NCI-H226 (cell line): ENCODE results near the gene RGS3.

ENCODE experiments used
- DNase-seq: peaks from one replicate; pipeline ENCODE4 v3.0.0-alpha.2; 2015

The RGS3 gene

GRCh38 chr9:113608082-113608685 is 144.7 kb downstream of the RGS3 start:
- DNase-seq, result no peak

GRCh38 chr9:113609562-113610318 is 146.2 kb downstream of the RGS3 start:
- no peak for DNase-seq

GRCh38 chr9:113611461-113612215 is 148.1 kb downstream of the RGS3 start:
- no peak for DNase-seq

GRCh38 chr9:113612216-113612747 is 148.8 kb downstream of the RGS3 start:
- no peak for DNase-seq

- DNase-seq, result no peak
Measured at GRCh38 chr9:113612828-113613227, 149.3 kb downstream of the RGS3 start.

- no peak for DNase-seq
Measured at GRCh38 chr9:113613815-113614413, 150.4 kb downstream of the RGS3 start.

GRCh38 chr9:113614843-113615648 is 151.5 kb downstream of the RGS3 start:
- no peak for DNase-seq

GRCh38 chr9:113616116-113616515 is 152.6 kb downstream of the RGS3 start:
- DNase-seq, result no peak

GRCh38 chr9:113616621-113617496 is 153.3 kb downstream of the RGS3 start:
- DNase-seq, result no peak

- DNase-seq, result peak; percentile 55
Measured at GRCh38 chr9:113617550-113617949, 154.0 kb downstream of the RGS3 start.

GRCh38 chr9:113618836-113619490 is 155.4 kb downstream of the RGS3 start:
- DNase-seq, result no peak

GRCh38 chr9:113619491-113620376 is 156.2 kb downstream of the RGS3 start:
- peak; percentile 30 for DNase-seq

- peak; percentile 94 for DNase-seq
Measured at GRCh38 chr9:113620377-113621161, 157.0 kb downstream of the RGS3 start.

GRCh38 chr9:113621309-113621791 is 157.8 kb downstream of the RGS3 start:
- DNase-seq, result peak; percentile 82

GRCh38 chr9:113621980-113622379 is 158.5 kb downstream of the RGS3 start:
- DNase-seq, result no peak

- peak; percentile 98 for DNase-seq
Measured at GRCh38 chr9:113622600-113623400, 159.3 kb downstream of the RGS3 start.

- DNase-seq, result no peak
Measured at GRCh38 chr9:113623851-113624485, 160.4 kb downstream of the RGS3 start.
